ENCODE results near the gene ARSK.

DNA sequence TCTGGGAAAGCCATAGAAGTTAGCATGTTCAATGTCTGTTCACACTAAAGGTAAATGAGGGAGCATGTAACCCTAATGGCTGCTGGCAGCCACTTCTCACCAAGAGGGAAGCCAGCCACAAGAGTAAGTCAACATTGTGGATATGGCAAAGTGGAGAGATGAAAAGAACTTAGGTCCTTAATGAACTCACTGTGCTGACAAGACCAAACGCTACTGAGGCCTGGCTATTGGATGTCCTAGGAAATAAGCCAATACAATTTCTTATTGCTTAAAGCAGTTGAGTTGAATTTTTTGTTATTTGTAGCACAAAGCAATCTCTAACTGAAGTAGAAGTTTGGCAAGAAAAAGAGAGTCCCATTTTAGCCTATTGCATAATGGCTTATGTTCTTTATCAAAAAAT lies 71.8 kb downstream of the ARSK start:
- no peak for TF ChIP-seq SP1 (IDR thresholded peaks at IDR 0.05; ENCODE audit: low read depth, low read length)
- no peak for TF ChIP-seq POLR2A (IDR thresholded peaks at IDR 0.05; ENCODE audit: low read depth, low read length)
- no peak for TF ChIP-seq EGR1 (IDR thresholded peaks at IDR 0.05; ENCODE audit: borderline replicate concordance in 1 of 2, low read depth in 2 of 2, low read length in 2 of 2)
- no peak for TF ChIP-seq MEF2B (IDR thresholded peaks at IDR 0.05; ENCODE audit: partially characterized antibody, poor library complexity, severe bottlenecking)
- TF ChIP-seq RAD21 (IDR thresholded peaks at IDR 0.05; ENCODE audit: insufficient read depth, low read depth, low read length): no peak
- TF ChIP-seq, protein P1, sequence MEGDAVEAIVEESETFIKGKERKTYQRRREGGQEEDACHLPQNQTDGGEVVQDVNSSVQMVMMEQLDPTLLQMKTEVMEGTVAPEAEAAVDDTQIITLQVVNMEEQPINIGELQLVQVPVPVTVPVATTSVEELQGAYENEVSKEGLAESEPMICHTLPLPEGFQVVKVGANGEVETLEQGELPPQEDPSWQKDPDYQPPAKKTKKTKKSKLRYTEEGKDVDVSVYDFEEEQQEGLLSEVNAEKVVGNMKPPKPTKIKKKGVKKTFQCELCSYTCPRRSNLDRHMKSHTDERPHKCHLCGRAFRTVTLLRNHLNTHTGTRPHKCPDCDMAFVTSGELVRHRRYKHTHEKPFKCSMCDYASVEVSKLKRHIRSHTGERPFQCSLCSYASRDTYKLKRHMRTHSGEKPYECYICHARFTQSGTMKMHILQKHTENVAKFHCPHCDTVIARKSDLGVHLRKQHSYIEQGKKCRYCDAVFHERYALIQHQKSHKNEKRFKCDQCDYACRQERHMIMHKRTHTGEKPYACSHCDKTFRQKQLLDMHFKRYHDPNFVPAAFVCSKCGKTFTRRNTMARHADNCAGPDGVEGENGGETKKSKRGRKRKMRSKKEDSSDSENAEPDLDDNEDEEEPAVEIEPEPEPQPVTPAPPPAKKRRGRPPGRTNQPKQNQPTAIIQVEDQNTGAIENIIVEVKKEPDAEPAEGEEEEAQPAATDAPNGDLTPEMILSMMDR (IDR thresholded peaks at IDR 0.05 in 2 of 3, conservative IDR thresholded peaks at IDR 0.05 in 1 of 3; ENCODE audit: control insufficient read depth in 2 of 3, extremely low read depth in 1 of 3, insufficient read depth in 1 of 3, low read depth in 3 of 3, low read length in 3 of 3): no peak
- no peak for TF ChIP-seq EP300 (IDR thresholded peaks at IDR 0.05; ENCODE audit: borderline replicate concordance in 1 of 2, control insufficient read depth in 1 of 2, low read depth in 2 of 2, low read length in 2 of 2)
- TF ChIP-seq EZH2 (IDR thresholded peaks at IDR 0.05; ENCODE audit: borderline replicate concordance, control insufficient read depth, low read depth, low read length): no peak
- no peak for TF ChIP-seq POLR2AphosphoS5 (IDR thresholded peaks at IDR 0.05; ENCODE audit: low read length)
- no peak for TF ChIP-seq KAT2A (conservative IDR thresholded peaks at IDR 0.05; ENCODE audit: control insufficient read depth, low read depth, low read length)
- TF ChIP-seq NFIC (IDR thresholded peaks at IDR 0.05; ENCODE audit: low read depth, low read length): no peak
- TF ChIP-seq, protein P2, sequence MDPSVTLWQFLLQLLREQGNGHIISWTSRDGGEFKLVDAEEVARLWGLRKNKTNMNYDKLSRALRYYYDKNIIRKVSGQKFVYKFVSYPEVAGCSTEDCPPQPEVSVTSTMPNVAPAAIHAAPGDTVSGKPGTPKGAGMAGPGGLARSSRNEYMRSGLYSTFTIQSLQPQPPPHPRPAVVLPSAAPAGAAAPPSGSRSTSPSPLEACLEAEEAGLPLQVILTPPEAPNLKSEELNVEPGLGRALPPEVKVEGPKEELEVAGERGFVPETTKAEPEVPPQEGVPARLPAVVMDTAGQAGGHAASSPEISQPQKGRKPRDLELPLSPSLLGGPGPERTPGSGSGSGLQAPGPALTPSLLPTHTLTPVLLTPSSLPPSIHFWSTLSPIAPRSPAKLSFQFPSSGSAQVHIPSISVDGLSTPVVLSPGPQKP (IDR thresholded peaks at IDR 0.05; ENCODE audit: low read depth, low read length): no peak

Measured in GM12878 (cell line).